Muscle of arm (tissue), 14 donors: Measurements from ENCODE around the gene TWF1. TPM values are rescaled to one million over a fixed set of nuclear protein-coding genes. Genes with fewer than 3 reads are reported as not detected.
A peak's percentile ranks its signal among the peaks of the same experiment; 100 is the strongest.
"Not testable (repeated sequence)": the region's sequence is repeated elsewhere in the genome, so short reads cannot be mapped to it uniquely, and the experiment has no call there.

Experiments
- DNase-seq: peaks from one replicate; pipeline ENCODE4 v3.0.0-alpha.2; 2013
- long read RNA-seq, 11 donors: transcript quantifications; one replicate each; lab custom pipeline, GENCODE V29; 2026
- polyA plus RNA-seq, 12 donors: library from polyadenylated mRNA; unstranded; fragments of 120-200 nt; gene quantifications; one replicate each; pipeline ENCODE4 v1.2.1, GENCODE V29; 2013; ENCODE audit not compliant: insufficient read length in 12 of 12

The TWF1 gene
- polyA plus RNA-seq, result 10 to 100 TPM in 11 of 12 donors, not detected in 1; 27.5 to 64.5 (median 38.3) TPM
- long read RNA-seq, donor 1, transcript TWF1-201 (9 exons, 3,045 nt), result major isoform, 32 of 44 reads
- long read RNA-seq, donor 1, partial matches to known transcripts, result 5 of 44 reads
- long read RNA-seq, donor 1, other reads (novel, unspliced or antisense), result 0 of 44 reads
- long read RNA-seq, donor 2, transcript TWF1-201 (9 exons, 3,045 nt), result major isoform, 11 of 13 reads
- long read RNA-seq, donor 2, partial matches to known transcripts, result 0 of 13 reads
- long read RNA-seq, donor 2, other reads (novel, unspliced or antisense), result 0 of 13 reads
- long read RNA-seq, donor 3, partial matches to known transcripts, result 0 of 5 reads
- long read RNA-seq, donor 3, other reads (novel, unspliced or antisense), result 0 of 5 reads
- long read RNA-seq, donor 4, transcript TWF1-201 (9 exons, 3,045 nt), result major isoform, 7 of 7 reads
- long read RNA-seq, donor 4, partial matches to known transcripts, result 0 of 7 reads
- long read RNA-seq, donor 4, other reads (novel, unspliced or antisense), result 0 of 7 reads
- long read RNA-seq, donor 5, result 0 reads
- long read RNA-seq, donor 6, transcript TWF1-201 (9 exons, 3,045 nt), result major isoform, 7 of 7 reads
- long read RNA-seq, donor 6, partial matches to known transcripts, result 0 of 7 reads
- long read RNA-seq, donor 6, other reads (novel, unspliced or antisense), result 0 of 7 reads
- long read RNA-seq, donor 7, transcript TWF1-201 (9 exons, 3,045 nt), result major isoform, 5 of 6 reads
- long read RNA-seq, donor 7, partial matches to known transcripts, result 0 of 6 reads
- long read RNA-seq, donor 7, other reads (novel, unspliced or antisense), result 0 of 6 reads
- long read RNA-seq, donor 8, transcript TWF1-201 (9 exons, 3,045 nt), result major isoform, 14 of 28 reads
- long read RNA-seq, donor 8, partial matches to known transcripts, result 13 of 28 reads
- long read RNA-seq, donor 8, other reads (novel, unspliced or antisense), result 0 of 28 reads
- long read RNA-seq, donor 9, transcript TWF1-201 (9 exons, 3,045 nt), result major isoform, 7 of 8 reads
- long read RNA-seq, donor 9, partial matches to known transcripts, result 0 of 8 reads
- long read RNA-seq, donor 9, other reads (novel, unspliced or antisense), result 0 of 8 reads
- long read RNA-seq, donor 10, transcript TWF1-201 (9 exons, 3,045 nt), result major isoform, 10 of 11 reads
- long read RNA-seq, donor 10, partial matches to known transcripts, result 0 of 11 reads
- long read RNA-seq, donor 10, other reads (novel, unspliced or antisense), result 0 of 11 reads
- long read RNA-seq, donor 11, transcript TWF1-201 (9 exons, 3,045 nt), result major isoform, 15 of 15 reads
- long read RNA-seq, donor 11, partial matches to known transcripts, result 0 of 15 reads
- long read RNA-seq, donor 11, other reads (novel, unspliced or antisense), result 0 of 15 reads

DNA sequence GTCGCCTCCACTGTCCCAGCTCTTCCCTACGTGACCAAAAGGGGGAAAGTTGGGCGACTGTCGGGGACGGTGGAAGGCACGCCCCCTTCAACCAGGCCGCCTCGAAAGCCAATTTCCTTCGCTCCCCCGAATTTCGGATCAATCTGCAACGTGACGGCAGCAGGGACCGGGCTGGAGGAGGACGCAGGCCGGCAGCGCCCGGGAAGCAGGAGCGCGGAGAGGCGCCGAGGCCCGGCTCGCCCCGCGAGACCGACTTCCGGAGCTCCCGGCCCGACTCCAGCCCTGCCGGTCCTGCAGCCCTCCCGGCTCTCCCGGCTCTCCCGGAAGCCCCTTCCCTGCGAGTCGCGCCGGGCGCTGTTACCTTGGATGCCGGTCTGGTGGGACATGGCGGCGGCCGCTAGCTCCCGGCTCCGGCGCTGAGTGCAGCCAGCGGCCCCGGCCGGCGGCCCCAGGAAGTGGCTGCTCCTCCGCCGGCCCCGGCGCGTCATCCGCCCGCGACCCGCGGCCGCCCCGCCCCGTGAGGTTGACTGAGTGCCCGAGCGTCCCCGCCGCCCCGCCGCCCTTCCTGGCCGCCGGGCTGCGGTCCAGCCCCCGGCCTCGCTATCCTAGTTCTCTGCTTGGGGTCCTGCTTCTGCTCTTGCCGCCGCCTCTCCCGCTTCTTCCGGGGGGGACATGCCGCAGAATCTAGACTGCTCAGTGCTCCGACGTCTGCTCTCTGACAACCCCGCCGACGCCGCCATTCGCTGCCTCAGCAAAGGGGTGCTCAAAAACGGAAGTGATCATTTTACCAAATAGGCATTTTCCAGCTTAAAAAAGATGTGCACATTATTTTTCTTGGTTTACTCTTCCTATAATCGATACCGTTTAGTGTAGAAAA is at the start of gene TWF1:
Gene TWF1, minus strand, starts transcription at position 458 of the 877 bp plus-strand sequence. Its CDS starts 72 bp downstream, at position 386.
- peak; percentile 85 for DNase-seq

DNA sequence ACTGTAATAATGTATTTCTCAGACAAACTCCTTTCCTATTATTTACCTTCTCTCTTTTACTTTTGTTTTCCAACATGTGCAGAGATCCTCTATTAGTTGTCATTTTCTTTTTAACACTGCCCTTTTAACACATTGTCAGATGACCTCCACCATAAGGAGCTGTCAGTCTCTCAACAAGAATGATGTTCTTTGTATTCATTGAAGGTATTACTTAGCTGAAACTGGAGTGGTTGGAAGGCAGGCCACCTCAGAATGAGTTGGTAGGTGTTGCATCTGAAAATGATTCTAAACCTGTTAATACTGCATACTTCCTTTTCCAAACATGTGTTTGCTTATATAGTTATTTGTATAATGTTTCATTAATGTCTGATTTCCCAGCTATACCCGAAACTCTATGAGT is 46.6 kb upstream of the TWF1 start:
- no peak for DNase-seq

DNA sequence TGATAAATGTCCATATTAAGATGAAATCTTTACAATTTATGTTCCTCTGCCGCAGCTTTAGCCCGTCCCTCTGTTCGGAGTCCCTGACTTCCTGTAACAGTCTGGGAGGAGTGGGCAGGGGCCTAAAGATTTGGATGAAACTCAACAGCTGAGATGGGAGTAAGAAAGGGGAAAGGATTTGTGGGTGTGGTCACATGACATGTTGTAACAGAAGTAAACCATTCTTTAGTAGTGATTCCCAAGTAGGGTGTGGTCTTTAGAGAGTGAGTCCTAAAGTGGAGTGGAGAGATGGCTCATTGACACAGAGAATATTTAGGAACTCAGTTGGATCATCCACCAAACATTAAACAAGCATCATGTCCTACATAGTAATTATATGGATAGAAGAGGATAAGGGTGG is 42.7 kb upstream of the TWF1 start:
- no peak for DNase-seq

DNA sequence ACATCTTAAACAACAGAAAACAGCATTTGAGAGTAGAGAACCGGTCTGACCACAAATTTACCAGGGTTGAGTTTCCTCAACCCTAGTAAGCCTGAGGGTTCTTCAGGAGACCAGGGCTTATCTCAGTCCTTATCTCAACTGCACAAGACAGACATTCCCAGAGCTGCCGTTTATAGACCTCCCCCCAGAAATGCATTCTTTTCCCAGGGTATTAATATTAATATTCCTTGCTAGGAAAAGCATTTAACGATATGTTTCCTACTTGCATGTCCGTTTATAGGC is 42.0 kb upstream of the TWF1 start:
- no peak for DNase-seq

DNA sequence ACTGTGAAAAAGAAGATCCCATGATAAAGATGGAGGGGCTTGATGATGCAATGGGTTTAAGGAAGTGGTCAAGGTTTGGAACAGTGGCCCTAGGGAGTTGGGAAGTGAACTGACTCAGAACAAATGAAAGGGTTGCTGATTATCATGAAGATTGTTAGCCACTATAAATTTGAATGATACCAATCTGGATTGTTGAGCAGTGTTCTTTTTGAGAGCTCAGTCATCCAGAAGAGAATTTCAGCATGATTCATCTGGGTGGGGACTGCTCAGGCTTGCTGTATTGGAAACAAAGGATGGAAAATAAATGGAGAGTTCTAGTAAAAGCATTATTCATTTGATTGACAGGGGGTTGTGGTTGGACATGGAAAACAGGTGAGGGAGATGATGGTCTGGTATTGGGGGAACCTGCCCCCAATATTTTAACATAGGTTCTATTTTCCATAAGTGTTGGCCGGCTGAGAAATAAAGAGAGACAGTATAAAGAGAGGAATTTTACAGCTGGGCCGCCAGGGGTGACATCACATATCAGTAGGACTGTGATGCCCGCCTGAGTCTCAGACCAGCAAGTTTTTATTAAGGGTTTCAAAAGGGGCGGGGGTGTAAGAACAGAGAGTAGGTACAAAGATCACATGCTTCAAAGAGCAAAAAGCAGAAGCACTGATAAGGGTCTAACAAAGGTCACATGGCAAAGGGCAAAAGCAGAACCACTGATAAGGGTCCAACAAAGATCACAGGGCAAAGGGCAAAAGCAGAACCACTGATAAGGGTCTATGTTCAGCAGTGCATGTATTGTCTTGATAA is 41.5 kb upstream of the TWF1 start:
- not testable (repeated sequence) for DNase-seq

DNA sequence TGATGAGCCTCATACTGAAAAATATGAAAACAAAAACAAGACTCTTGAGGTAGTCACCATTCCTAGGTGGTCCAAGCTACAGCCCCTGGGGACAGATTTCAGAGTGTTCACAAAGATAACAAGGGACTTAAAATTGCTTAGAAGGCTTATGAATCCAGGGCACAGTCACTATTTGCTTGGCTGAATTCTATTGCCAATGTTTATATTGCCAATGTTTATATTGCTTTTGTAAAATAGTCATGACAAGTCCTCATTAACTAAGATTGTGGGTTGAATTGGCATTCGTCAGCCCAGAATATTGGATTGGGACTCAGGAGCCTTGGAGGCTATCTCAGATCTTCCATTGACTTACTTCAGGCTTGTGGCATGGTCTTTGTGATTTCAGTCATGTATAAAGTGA is 36.1 kb upstream of the TWF1 start:
- DNase-seq, result no peak

DNA sequence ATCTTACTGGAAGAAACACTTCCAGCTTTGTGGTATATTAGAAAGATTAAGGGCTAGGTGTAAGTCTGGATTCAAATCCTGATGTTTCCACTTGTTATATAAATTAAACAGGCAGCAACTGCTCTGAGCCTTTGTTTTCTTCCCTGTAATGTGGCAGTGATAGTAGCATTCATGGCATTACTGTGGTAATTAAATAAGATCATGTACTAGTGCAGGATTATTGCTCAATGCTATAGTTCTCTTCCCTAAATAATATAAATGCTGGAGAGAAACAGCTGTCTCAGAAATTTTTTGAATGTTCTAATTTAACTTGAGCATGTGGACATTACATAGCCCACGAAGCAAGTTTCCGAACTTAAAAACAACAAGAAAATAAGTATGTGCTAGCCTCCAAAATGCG is 35.1 kb upstream of the TWF1 start:
- no peak for DNase-seq

DNA sequence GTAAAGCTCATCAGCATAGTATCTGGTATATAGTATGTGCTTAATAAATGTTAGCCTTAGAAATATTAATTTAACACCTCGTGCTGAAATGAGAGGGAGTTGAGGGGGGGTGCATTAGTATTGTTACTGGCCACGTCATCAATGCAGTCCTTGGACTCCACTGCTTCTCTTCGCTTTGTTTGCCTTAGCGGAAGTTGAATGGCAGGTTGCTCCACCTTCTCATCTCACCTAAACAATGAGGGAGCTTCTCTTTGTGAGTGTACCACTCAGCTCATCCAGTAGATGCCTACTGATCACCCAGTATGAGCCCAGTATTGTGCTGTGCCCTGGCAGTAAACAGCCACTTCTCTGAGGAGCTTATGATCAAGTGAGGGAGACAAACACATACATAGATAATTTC is 34.2 kb upstream of the TWF1 start:
- DNase-seq, result no peak

DNA sequence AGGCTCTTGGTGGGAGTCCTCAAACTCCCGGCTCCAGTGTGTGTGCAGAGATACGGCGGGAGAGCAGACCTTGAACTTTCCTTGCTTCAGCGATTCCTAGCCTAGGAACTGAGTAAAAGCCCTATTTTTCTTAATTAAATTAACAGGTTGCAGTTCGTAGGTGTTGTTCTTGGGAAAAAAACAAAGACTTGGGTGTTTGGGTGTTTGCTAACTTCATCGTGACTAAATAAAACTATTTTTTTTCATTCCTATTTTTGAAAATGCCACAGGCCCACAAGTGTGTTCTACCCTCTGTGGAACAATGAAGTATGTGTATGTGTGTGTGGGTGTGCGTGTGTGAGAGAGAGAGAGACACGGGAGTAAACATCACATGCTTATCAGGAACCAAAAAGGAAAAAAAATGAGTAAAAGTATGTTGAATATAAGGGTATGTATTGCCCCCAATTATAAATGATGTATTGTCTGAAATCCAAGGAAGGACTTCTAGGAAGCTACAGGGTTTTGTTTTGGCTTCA is 30.4 kb upstream of the TWF1 start:
- peak; percentile 45 for DNase-seq

DNA sequence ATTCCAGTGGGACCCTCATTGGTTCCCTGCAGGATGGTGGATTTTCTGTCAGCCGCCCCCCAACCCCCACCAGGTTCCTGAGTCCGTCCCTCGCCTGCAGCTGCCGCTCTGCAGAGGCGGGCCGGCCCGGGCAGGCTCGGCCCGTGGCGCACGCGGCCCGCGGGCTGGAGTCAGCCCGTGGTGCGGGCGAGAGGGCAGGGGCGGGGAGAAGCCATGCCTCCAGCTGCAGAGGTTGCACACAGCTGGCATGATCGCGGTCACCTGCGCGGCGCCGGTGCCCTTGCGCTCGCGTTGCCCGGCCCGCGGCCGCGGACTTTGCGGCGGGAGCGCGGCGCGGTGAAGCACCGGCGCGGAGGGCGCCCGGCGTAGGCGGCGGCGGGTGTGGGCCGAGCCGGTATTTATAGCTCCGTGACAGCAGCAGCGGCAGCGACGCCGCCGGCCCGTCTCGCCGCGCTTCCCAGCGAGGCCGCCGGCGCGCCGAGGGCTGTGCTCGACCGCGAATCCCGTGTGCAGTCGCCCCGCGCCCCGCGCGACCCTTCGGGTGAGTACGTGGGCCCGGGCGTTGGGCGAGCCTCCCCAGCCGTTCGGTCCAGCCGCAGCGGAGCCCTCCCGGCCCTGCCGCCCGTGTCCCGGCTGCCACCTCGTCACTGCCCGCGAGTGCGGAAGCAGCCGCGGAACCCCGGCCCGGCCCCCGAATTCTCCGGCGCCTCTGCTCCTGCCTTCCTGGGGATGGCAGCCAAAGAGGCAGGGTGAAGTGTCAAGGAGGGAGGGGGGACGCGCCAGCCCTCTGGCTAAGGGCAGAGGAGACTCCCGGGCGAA is 29.7 kb upstream of the TWF1 start, which contains the start of gene TMEM117:
Gene TMEM117, plus strand, starts transcription at position 426 of the 819 bp plus-strand sequence.
- DNase-seq, result peak; percentile 73

DNA sequence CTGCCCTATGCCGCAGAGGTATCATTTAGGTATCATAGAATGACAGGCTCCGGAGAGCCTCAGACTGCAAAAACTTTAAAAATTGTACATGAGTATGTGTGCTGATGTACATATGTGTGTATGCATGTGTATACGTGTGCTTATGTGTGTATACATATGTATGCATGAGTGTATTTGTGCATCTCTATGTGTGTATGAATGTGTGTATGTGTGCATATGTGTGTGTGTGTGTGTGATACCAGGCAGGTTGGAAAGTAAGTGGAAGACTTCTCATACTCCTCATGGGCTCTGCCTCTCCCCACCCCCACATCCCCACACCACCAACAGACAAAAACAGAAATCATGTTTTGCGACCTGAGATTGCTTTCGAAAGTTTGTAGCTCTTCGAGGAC is 29.1 kb upstream of the TWF1 start:
- no peak for DNase-seq

DNA sequence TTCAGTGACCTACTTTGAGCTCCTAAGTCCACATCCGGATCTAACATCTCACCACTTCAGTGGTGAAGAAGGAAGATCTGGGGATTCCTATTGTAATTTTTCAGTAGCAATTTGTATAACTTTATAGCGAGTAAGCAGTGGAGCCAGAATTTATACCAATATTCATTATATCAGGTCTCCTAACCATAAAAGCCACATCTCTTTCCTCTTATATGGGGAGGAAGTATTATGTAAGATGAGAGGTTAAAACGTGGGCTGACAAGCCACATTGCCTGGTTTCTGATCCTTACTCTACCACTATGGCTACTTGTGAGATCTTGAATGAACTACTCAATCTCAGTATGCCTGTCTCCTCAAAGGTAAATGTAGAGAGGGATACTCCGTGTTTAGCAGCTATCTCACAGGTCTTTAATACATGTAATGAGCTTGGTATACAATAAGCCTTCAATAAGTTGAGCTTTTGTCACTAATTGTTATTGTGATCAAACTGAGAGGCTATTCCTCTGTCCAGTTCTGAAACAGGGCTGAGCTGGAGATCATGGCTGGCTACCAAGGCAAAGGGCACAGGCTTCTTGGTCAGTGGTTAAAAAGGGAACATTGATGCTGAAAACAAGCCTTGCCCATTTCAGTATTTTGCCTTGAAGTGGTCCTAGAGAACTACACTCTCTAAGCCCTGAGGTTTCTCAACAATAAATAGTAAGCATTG is 26.5 kb upstream of the TWF1 start:
- no peak for DNase-seq

DNA sequence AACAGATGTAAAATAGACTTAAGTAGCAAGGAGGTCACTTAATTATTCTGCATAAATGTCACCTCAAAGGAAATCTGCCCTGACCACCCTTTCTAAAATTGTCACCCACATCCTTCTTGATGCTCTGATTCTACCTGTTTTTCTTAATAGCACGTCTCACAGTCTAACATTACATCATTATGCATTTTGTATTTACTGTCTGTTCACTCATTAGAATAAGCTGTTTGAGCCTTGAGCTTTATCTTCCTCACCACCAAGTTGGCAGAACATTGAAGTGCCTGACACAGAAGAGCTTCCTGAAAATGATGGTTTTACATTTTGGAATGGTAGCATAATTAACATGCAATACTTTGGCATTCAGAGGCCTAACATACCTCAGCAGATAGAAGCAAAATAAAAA is 21.0 kb upstream of the TWF1 start:
- no peak for DNase-seq

DNA sequence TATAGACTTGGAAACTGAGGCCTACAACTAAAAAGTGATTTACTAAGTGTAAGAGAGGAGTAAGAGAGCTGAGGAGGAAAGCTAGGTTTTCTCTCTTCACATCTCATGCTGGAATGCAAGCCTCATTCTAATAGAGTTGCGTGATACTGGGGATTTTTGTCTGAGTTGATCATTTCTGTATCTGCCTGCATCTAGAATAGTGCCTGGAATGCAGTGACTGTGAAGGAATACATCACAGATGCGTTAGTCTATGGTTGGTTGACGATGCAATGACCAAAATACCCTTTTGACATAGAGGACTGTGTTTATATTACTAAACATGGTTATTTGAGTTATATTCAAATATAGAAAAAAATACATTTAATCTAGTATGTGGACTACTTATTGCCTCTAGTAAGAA is 20.6 kb upstream of the TWF1 start:
- DNase-seq, result no peak

DNA sequence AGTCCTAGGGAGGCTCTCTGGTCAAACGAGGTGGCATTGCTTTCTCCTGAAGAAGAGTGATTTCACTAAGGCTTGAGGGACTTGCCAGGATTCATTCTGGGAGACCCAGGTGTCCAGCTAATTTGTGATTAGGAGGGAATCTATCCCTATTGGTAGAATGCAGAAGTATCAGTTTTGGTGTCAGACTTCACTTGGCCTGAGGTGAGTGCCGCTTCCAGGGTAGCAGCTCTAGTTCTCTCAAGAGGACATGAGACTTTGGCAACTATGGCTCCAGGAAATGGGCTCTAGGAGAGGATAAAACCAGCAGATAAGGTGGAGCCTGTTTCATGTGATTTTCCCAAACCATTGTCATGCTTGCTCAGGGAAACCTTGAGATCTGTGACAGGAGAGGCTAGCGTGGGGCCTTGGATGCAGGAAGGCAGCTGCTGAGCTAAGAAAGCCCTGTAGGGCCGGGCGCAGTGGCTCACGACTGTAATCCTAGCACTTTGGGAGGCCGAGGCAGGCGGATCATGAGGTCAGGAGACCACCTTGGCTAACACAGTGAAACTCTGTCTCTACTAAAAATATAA is 18.2 kb upstream of the TWF1 start:
- DNase-seq, result no peak

DNA sequence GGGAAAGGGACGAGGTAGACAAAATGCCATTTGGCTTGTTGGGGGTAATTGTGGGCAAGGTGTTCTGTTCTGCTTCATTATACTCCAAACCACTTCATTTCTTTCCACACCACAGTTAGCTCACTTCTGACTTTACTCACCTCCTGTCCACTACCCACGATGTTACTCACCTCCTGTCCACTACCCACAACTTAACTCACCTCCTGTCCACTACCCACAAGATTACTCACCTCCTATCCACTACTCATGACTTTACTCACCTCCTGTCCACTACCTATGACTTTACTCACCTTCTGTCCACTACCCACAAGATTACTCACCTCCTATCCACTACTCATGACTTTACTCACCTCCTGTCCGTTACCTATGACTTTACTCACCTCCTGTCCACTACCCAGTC is 10.1 kb upstream of the TWF1 start:
- DNase-seq, result no peak

DNA sequence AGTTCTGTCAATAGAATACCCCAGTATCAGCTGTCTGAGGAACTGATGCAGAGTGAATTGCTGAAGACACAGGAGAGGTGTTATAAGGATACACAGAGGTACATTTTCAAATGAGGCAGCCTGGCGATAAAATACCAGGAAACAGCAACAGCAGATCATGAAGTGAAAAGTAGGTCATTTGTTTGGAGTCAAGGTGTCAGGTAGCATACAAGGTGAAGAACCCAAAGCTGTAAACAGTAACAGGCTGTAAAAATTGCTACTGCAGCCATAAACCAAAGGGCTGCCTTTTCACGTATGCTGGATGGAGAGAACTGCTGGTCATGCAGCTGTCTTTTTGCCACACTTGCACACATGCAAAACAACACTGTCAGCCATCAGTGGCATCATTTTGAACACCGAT is 9.3 kb upstream of the TWF1 start:
- DNase-seq, result no peak

DNA sequence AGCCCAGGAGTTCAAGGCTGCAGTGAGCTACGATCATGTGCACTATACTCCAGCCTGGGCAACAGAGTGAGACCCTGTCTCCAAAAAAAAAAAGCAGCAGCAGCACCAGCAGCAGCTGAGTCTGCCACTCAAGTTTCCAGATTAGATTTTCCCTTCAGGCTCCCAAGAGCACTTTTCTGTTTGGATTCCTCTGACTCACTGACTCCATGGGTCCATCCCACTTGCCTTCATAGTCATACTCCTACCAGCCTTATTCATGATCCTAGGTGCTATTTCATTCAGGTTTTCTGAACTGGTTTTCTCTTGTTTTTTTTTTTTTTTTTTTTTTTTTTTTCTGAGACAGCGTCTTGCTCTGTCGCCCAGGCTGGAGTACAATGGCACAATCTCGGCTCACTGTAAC is 6.8 kb upstream of the TWF1 start:
- no peak for DNase-seq
